HG02885 (cell line): ENCODE measurements around the gene CCDC40.

Experiments used
- ATAC-seq: cut with Tn5 transposase; IDR thresholded peaks from one replicate; pipeline ENCODE4 v1.9.1; 2021; ENCODE audit warnings: mild to moderate bottlenecking; ENCODE audit not compliant: unreplicated experiment, poor library complexity

The CCDC40 gene

GRCh38 chr17:80000981-80001775 is 35.3 kb upstream of the CCDC40 start:
- ATAC-seq = no peak

- ATAC-seq = no peak
Measured at GRCh38 chr17:80002070-80002641, 34.3 kb upstream of the CCDC40 start.

GRCh38 chr17:80002690-80003490 is 33.6 kb upstream of the CCDC40 start:
- ATAC-seq = no peak

GRCh38 chr17:80003969-80004368 is 32.5 kb upstream of the CCDC40 start:
- no peak for ATAC-seq

DNA sequence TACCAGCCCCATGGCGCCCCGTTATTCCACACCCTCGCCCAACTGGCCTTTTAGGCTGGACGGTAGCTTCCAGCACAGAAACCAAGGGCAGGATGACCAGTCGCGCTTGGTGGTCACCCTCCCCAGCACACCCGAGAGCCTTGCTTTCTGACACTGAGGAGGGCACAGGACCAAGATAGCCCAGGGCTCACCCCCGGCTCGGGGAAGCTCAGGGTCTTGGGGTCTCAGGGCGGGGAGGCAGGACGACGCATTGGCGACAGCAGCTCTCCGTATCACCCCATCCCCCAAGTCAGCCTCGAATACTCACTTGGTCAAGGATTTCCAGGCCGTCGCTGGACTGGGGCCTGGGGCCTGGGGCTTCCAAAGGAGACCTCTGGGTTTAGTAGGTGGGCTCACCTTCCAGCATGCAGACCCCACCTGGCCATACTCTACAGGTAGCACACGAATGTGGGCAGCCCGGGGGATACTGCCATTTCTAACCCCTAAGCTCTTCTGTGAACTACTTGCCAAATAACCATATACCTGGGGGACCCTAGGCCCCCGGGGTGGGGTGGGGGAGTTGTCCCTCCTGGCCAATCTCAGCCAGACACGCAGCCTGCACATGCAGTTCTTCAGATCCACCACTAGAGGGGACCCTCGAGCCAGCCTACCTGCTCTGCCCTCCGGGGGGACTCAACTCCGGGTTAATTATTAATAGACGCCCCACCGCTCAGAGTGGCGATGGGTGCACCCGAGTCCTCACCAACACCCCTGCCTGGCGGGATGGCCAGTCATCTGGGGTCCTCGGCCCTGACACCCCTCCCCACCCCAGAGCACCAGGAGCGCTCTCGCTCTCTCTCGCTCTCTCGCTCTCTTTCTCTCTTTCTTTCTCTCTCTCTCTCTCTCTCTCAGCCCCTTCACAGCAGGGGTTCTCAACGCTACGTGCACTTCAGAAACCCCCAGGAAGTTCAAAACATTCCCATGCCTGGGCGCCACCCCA is 30.8 kb upstream of the CCDC40 start:
- ATAC-seq = no peak

- ATAC-seq = no peak
Measured at GRCh38 chr17:80006339-80006720, 30.1 kb upstream of the CCDC40 start.

- ATAC-seq = no peak
Measured at GRCh38 chr17:80006811-80007752, 29.4 kb upstream of the CCDC40 start.

DNA sequence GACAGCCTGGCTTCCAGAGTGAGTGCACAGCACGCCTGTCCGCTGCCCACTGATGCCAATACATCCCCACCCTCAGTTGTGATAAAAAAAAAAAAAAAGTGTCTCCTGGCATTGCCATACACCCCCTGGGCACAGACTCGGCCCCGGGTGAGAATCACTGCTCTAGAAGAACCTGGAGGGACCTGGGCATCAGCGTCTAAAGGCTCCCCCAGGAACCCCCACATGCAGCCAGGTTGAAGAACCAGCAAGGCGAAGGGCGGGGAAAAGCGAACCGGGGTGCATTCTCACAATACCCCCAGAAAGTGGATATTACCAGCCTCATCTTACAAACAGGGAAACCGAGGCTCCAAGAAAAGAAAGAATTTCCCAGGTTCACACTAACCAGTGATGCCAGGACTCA is 28.5 kb upstream of the CCDC40 start:
- no peak for ATAC-seq

DNA sequence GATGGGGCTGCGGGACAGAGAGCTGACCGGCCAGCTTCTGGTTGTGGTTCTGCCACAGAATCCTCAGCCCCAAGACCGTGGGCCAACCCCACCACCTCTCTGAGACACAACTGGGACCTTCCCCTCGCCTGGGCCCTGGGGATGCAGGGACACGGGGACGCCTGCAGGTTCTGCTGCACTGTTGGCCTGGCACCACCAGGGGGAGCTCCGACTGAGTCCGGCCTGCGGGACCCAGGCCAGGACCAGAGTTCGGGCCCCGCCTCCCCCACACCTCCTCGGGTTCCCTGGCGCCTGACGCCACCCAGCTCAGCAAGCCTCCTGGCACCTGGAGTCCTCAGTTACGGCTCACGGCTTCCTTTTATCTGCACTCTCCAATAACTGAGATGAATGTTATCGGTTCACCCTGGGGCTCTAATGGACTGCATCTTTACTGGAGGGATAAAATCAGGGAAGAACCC is 28.0 kb upstream of the CCDC40 start:
- no peak for ATAC-seq

GRCh38 chr17:80008848-80009247 is 27.6 kb upstream of the CCDC40 start:
- ATAC-seq = no peak

GRCh38 chr17:80009391-80010282 is 26.8 kb upstream of the CCDC40 start:
- ATAC-seq = no peak

GRCh38 chr17:80010283-80010858 is 26.1 kb upstream of the CCDC40 start:
- ATAC-seq = no peak

DNA sequence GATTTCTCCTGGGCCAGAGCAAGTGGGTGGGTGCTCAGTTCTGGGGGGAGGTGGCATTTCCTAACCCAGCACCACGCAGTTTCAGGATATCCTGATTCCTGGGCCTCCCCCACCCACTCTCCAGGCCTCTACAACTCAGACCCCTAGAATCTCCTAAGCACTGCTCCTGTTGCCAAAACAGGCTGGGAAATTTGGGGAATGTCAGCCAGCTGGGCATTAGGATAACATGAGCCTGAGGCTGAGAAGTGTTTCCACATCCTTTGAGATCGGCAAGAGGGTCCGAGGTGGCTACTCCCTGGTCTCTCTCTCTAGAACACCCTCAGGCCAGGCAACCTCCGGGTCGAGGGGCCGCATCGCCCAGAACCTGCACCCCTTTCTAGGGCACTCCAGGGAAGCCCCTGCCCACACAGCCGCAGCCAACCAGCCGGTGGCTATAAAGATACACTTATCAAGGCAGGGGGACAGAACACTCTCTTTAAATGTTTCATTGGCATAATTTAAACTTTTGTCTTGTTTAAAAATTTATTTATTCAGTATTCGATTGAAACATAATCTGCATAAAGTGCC is 24.4 kb upstream of the CCDC40 start:
- ATAC-seq = no peak

- no peak for ATAC-seq
Measured at GRCh38 chr17:80012765-80013741, 23.4 kb upstream of the CCDC40 start.

DNA sequence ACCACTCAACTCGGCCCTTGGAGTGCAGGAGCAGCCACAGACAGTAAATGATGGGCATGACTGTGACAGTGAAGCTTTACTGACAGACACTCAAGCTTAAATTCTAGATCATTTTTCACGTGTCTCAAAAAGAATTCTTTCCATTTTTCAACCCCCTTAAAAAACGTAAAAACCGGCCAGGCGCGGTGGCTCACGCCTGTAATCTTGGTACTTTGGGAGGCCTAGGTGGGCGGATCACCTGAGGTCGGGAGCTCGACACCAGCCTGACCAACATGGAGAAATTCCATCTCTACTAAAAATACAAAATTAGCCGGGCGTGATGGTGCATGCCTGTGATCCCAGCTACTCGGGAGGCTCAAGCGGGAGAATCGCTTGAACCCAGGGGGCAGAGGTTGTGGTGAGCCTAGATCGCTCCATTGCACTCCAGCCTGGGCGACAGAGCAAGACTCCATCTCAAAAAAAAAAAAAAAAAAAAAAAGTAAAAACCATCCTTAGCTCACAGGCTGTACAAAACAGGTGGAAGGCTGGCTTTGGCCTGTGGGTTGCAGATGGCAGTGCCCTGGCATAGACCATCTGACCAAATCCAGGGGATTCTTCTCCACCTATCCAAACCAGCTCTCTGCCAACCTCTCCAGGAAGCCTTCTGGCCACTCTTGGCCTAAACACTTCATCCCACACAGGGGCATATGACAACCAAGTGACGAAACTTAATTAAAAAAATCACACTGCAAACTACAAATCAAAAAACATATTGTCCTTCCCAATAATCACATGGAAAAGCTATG is 19.0 kb upstream of the CCDC40 start:
- ATAC-seq = no peak
